ENCODE data around the gene MAGEB17. TPM values are rescaled to one million over a fixed set of nuclear protein-coding genes. Genes with fewer than 3 reads are reported as not detected.
"Not testable (repeated sequence)": the region's sequence is repeated elsewhere in the genome, so short reads cannot be mapped to it uniquely, and the experiment has no call there.

MAGEB17 gene
- 0.13 TPM in 1 of 2 replicates, not detected in the other for total RNA-seq (2014; rRNA removed)
- not detected for polyA plus RNA-seq (2012)

GRCh38 chrX:16167181-16167580, at the start of gene MAGEB17:
TSS of gene MAGEB17 (plus strand) at chrX:16167481. CDS start at chrX:16170383, 2,902 bp downstream.
- DNase-seq (ENCODE audit: low read depth), result no peak

- DNase-seq (ENCODE audit: low read depth), result no peak
These were observed 47.7 kb upstream of the MAGEB17 start for GRCh38 chrX:16119353-16120220.

GRCh38 chrX:16120431-16120830, 46.9 kb upstream of the MAGEB17 start:
- peak; percentile 9 for DNase-seq (ENCODE audit: low read depth)

- peak; percentile 77 for DNase-seq (ENCODE audit: low read depth)
These were observed 44.0 kb upstream of the MAGEB17 start, which contains the start of gene GRPR for GRCh38 chrX:16123222-16123786. TSS of gene GRPR (plus strand) at chrX:16123565. CDS start at chrX:16123954, 389 bp downstream.

GRCh38 chrX:16124201-16124600, 43.1 kb upstream of the MAGEB17 start:
- no peak for DNase-seq (ENCODE audit: low read depth)

- DNase-seq (ENCODE audit: low read depth), result no peak
These were observed 41.6 kb upstream of the MAGEB17 start for GRCh38 chrX:16125520-16126149.

- DNase-seq (ENCODE audit: low read depth), result peak; percentile 16
These were observed 36.6 kb upstream of the MAGEB17 start for GRCh38 chrX:16130707-16131106.

- DNase-seq (ENCODE audit: low read depth), result no peak
These were observed 32.3 kb upstream of the MAGEB17 start for GRCh38 chrX:16134936-16135335.

- no peak for DNase-seq (ENCODE audit: low read depth)
These were observed 31.2 kb upstream of the MAGEB17 start for GRCh38 chrX:16136080-16136479.

GRCh38 chrX:16137416-16138107, 29.7 kb upstream of the MAGEB17 start:
- no peak for DNase-seq (ENCODE audit: low read depth)

- DNase-seq (ENCODE audit: low read depth), result no peak
These were observed 29.2 kb upstream of the MAGEB17 start for GRCh38 chrX:16138108-16138427.

- no peak for DNase-seq (ENCODE audit: low read depth)
These were observed 26.8 kb upstream of the MAGEB17 start for GRCh38 chrX:16140448-16140847.

GRCh38 chrX:16140983-16141382, 26.3 kb upstream of the MAGEB17 start:
- no peak for DNase-seq (ENCODE audit: low read depth)

- DNase-seq (ENCODE audit: low read depth), result no peak
These were observed 25.6 kb upstream of the MAGEB17 start for GRCh38 chrX:16141422-16142245.

- no peak for DNase-seq (ENCODE audit: low read depth)
These were observed 25.1 kb upstream of the MAGEB17 start for GRCh38 chrX:16142246-16142558.

- DNase-seq (ENCODE audit: low read depth), result no peak
These were observed 23.3 kb upstream of the MAGEB17 start for GRCh38 chrX:16143968-16144367.

GRCh38 chrX:16144420-16144819, 22.9 kb upstream of the MAGEB17 start:
- no peak for DNase-seq (ENCODE audit: low read depth)

GRCh38 chrX:16145093-16145492, 22.2 kb upstream of the MAGEB17 start:
- DNase-seq (ENCODE audit: low read depth), result not testable (repeated sequence)

- no peak for DNase-seq (ENCODE audit: low read depth)
These were observed 21.6 kb upstream of the MAGEB17 start for GRCh38 chrX:16145656-16146055.

GRCh38 chrX:16148896-16149295, 18.4 kb upstream of the MAGEB17 start:
- no peak for DNase-seq (ENCODE audit: low read depth)

- DNase-seq (ENCODE audit: low read depth), result no peak
These were observed 11.6 kb upstream of the MAGEB17 start for GRCh38 chrX:16155581-16156096.

Measured in LHCN-M2 (cell line).